Stimulated activated CD4-positive, alpha-beta T cell treated with anti-CD3 and anti-CD28 coated beads, Interleukin-15, amount 100 ng/mL, for 24 hours (primary cell): ENCODE measurements around the gene CPXM1.
"Not testable (repeated sequence)": the region's sequence is repeated elsewhere in the genome, so short reads cannot be mapped to it uniquely, and the experiment has no call there.

Experiments used
- DNase-seq: peaks from one replicate; pipeline ENCODE4 v3.0.0-alpha.2; 2020

Gene CPXM1

DNA sequence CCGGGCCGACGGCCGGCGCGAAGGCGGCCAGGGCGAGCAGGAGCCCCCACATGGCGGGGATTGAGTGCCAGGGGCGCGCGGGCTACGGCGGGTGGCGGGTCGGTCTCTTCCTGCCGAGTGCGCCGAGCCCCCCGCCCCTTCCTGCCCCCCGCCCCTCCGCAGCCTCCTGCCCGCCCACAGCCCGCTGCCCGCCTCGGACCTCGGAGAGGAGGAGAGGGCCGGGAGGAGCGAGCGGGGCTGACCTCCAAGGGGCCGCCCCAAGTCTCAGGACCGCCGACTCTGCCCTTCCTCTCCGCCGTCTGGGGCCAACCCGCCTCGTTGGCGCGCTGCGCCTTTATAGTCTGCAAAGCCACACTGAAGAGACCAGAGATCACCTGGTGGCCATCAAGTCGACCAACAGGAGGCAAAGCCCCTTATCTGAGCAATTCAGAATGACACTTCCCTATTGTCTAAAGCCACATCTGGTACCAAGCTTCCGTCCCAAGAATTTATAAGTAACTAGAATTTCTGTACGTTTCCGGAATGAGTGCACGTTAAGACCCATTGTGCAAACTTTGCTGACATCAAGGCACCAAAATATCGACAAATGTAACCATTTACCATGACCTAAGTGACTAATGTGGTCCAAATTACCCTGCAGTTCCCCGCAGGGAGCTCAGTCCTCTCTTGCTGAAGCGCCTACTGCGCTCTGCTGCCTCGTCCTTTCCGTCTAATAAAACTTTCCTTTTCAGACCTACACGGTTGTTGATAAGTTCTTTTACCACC, at the start of gene CPXM1:
TSS of gene CPXM1 (minus strand) at position 107 of the 765 bp plus-strand sequence. CDS start at position 52, 55 bp downstream.
- peak; percentile 41 for DNase-seq

DNA sequence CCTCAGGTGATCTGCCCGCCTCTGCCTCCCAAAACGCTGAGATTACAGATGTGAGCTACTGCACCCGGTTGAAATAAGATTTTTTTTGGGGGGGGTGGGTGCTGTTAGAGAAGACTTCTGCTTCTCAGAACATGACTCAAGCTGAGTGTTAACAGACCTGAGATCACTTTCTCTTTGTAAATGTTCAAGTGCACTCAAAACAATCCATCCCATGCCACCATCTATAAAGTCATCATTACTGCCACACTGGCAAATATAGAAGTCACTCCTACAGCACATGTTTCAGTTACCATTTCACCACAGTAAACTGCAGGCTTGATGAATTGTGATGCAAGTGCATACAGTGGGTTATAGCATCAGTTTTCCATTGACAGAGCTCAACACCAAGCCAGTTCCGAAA, 49.1 kb upstream of the CPXM1 start:
- no peak for DNase-seq

DNA sequence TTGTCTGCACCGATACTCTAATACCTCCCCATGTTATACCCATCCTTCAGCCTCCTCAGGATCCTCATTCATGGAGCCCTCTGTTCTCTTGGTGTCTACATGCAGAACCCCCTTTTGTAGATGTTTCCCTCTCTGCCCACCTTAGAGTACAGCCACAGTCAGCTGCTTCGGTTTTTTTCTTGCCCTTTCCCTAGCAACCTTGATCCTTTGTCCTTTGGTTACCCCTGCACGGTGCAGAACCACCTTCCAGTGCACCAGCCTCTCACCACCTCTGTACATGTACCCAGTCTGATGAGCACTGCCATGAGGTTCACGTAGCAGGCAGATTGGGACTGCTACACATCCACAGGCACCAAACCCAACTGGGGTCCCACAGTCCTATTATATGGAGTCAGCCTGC, 47.4 kb upstream of the CPXM1 start:
- DNase-seq, result no peak

DNA sequence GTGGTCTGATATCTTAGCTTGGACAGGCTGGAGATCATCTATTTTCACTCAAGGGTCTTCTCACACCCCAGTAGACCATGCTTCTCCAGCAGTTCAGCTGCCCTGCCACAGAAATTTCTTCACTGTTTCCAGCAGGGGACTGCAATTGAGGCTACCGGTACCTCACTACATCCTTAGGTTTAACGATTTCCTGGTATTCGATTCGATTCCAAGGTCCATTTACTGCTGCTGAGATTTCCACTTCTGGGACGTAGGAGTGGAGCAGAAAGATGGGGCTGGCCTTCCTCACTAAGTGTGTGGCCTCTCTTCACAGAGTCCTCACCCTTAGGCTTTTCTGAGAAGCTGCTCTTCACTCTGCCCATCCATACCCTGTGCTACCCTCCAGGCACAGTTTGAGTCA, 46.3 kb upstream of the CPXM1 start:
- no peak for DNase-seq

DNA sequence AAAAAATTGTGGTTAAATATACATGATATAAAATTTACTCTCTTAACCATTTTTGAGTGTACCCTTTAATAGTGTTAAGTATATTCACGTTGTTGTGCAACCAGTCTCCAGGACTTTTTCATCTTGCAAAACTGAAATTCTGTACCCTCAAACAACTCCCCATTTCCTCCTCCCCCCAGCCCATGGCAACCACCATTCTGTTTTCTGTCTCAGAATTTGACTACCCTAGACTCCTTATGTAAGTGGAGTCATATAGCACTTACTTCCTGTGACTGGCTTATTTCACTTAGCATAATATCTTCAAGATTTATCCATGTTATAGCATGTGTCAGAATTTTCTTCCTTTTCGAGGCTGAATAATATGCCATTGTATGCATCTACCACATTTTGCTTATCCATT, 45.2 kb upstream of the CPXM1 start:
- DNase-seq, result no peak

DNA sequence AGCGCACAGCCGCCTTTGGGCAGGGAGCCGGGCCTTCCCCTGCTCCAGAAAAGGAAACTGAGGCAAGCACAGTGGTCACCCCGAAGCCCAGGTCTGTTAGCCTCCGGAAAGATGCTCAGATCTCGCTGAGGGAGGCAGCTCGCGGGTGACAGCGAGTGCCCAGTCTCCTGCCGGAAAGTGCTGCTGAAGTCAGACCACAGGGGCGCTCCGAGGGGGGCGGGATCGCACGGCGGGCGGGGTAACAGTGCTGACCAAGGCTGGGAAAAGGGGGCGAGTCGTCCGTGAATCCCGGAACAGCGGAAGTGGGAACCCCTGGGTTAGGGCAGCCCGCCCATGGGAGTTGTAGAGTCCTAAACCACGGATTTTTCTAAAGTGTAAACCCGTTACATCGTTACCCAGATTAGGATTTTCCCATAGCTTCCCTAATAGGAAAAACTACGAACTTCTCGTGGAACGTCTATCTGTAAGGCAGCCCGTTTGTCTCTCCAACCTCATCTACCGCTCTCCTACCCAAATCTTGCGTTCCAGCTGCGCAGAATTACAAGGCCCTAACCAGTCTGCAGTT, 40.6 kb upstream of the CPXM1 start:
- DNase-seq, result peak; percentile 61

DNA sequence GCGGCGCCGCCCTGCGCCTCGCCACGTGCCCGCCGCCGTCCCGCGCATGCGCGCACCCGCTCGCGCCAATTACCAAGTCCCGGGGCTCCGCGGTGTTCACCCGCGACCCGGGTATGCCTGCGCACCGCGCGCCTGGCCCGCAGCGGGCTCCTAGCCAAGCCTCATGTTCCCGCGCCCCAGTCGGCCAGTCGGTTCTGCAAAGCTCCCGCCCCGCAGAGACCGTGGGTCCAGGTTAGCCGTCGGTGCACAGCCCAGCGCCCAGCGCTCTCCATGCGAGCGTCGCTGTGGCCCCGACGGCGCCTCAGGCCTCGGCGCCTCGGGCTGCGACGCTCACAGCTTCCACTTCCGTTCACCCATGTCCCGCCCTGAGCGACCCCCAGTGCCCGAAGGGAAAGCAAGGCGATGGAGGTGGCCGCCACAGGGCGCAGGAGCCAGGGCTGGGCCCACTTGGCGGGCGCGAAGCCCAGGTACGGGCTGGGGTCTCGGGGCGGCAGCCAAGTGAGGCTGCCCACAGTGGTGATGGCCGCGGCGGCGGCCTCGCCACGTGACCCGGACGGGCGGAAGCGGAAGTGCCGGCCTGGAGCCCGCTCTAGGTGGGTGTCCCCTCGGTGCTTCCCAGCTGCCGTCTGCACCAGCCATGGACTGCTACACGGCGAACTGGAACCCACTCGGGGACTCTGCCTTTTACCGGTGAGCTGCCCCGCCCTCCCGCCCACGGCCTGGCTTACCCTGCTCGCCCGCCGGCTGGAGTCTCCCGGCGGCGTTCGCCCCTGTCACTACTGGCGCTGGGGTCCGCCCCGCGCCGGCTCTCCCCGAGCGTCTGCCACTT, 39.9 kb upstream of the CPXM1 start, which contains the start of the genes PCED1A and VPS16:
TSS of gene PCED1A (minus strand) at position 518 of the 829 bp plus-strand sequence. CDS start 743 bp downstream, outside the sequence.
TSS of gene VPS16 (plus strand) at position 608 of the 829 bp plus-strand sequence. CDS start at position 638, 30 bp downstream.
- DNase-seq, result peak; percentile 93

DNA sequence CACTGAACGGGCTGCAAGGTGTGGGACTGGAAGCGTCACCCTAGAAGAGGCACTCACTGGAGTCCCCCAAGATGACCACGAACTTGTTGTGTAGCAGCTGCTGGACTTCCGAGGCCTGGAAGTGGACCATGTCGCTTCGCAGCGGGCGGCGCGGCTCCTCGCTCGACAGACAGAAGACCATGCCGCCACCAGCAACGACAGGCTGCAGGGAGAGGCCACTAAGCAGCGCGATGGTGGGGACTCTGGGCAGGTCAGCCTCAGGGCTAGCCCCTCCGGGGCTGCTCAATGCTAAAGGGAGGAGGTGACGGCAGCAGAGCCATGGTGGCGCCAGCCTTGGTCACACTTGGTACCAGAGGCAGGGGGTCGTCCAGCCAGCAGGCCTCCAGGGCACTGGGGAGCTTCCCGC, 39.3 kb upstream of the CPXM1 start:
- DNase-seq, result no peak

DNA sequence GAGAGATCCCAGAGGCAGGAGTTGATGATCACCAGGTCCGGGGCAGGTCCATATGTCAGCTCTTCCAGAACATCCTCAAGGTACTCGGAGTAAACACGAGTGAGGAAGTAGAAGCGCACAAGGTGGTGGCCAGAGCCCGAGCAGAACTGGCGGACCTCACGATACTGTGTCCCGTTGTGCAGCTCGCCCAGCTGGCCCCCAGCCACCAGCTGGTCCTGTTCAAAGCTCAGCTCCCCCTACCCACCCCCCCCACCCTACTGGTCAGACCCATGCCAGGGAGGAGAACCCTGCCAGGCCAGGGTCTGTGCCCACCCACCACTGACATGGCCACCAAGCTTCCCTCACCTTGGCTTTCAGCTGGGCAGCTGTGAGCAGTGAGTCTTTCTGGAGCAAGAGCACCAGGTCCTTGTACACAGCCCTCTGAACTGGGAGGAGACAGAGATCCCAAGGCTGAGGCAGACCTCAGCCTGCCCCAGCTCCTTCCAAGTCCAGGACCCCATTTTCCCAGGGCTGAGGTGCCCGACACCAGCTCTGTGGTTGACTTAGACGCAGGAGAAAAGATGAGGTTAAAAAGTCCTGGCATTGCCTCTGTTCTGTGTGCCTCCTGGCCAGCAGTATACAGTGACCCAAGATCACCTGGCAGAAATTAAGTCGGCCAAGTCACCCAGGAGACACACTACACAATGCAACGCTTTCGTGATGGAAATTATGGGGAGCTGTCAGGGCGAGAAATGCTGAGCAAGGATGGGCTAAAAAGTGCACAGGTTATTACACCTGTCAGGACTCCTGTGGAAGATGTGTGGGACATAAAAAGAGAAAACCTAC, 38.6 kb upstream of the CPXM1 start:
- no peak for DNase-seq

DNA sequence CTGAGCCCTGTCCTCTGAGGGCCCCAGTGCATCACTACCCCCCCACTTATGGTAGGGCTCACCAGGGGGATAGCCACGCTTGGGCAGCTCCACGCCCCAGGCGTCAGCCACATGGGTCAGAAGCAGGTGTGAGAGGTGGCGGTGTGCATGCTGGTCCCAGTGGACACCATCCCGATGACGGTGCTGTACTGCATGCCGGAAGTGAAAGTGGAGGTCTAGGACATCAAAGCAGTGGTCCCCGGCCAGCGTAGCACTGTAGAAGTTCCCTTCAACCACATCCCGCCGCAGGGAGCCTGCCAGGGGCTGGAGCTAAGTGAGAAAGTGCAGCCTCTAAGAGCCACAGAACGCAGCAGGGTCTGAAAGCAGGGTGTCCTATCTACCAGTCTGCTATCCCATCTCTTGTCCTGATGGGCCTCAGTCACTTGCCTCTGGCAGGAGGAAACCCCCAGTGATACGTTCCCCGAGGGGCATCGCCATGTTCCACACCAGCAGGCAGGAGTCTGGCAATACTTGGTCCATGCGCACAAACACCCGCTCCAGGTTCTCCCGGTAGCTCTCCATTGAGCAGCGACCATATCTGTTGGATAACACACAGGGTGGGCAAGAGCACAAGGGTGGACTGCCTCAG, 37.9 kb upstream of the CPXM1 start:
- no peak for DNase-seq

DNA sequence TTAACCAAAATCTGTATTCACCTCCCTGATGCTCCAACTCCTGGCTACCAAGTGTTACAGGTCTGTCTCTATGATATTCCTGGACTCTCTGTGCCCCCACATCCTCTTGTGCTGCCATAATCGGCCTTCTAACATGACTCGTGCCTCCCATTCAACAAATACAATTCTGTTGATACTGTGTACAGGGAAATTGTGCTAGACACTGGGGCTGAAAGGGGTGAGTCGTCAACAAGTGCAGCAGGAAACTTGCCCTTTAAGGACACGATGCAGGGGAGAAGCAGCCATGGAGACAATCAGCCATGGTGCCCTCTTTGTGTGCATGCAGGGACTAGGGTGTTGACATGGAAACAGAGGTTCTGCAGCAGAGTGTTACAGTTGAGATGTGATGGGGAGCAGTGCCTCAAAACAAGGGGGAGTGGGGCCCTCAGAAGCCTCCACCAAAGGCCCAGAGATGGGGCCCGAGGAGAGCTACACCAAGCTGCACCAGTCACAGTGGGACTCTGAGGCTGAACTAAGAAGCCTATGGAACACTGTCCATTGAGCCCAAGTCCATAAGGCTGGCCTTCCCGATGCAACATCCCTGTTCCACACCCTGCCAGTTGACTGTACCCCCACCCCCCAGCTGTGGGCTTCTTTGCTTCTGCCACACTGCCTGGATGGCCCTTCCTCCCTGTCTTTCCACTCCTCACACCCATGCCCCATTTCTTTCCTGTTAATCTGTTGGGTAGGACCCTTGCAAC, 37.0 kb upstream of the CPXM1 start:
- no peak for DNase-seq

DNA sequence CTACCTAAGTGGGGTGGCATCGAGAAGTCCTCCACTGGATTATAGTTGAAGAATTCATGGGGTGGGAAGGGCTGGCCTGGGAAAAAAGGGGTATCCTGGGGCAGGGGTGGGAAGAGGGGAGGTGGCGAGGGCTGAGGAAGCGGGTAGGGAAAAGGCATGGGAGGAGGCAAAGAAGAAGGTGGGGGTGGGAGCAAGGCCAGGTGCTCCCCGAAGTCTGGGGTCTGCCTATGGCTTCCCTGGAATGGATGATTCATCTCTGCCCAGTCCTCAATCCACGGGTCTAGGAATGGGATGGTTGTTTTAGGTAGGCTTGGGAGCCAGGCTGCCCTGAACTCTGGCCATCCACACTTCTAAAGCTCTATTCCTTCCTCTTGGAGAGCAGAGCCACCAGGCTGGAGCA, 35.6 kb upstream of the CPXM1 start:
- no peak for DNase-seq

DNA sequence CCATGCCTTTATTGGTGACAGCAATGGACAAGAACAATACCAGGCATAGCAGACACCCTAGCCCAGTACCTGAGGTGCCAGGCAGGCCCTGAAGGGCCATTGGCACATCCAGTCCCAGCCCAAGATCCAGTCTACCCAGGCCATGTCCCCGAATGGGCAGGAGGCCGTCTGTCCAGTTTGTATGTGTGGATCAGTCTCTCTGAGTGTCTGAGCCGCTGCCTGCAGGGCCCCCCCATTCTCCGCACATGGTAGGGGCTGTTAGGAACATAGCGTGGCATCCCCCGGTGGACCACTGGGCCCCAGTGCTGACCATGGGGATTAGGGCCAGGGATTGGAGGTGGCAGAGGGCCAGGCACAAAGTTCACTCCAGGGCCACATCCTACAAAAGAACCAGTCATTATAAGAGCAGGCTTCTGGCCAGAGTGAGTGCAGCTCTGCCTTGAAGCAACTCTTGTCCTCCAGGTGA, 34.9 kb upstream of the CPXM1 start:
- no peak for DNase-seq

DNA sequence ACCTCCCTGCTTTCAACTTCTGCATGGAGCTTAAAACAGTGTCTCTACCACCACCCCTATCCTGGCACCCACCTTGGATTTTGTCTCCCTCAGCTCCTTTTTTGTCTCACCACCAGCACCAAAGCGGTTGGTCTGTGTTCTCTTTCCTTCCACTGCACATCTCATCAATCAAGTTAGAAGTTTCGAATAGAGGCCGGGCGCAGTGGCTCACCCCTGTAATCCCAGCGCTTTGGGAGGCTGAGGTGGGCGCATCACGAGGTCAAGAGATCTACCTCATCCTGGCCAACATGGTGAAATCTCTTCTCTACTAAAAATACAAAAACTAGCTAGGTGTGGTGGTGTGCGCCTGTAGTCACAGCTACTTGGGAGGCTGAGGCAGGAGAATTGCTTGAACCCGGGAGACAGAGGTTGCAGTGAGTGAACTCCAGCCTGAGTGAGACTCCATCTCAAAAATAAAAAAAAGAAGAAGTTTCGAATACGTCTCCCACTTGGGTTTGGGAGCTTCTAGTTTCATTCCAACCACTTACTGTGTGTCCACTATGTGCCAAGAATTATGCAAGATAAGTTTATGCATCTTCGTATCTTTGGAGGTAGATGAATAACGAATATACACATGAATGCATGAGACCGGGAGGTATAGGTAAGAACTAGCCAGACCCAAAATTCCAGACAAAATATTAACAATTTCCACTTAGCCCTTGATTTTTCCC, 34.1 kb upstream of the CPXM1 start:
- DNase-seq, result no peak

DNA sequence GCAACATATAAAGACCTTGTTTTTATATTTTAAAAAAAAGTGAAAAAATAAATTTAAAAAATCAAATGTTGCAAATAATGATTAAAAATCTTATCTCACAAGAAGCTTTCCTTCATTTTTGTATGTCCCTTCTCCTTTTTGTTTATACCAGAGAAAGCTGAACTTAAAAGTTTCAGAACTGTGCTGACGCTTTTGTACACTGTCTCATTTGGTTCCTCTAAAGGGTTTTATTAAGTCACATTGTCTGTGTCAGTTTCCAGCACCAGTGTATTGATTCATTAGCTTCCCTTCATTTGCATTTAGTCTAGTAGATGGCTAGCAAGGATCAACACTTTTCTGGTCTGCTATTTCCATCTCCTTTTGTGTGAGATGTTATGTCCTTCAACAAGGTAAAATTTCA, 33.3 kb upstream of the CPXM1 start:
- DNase-seq, result no peak

DNA sequence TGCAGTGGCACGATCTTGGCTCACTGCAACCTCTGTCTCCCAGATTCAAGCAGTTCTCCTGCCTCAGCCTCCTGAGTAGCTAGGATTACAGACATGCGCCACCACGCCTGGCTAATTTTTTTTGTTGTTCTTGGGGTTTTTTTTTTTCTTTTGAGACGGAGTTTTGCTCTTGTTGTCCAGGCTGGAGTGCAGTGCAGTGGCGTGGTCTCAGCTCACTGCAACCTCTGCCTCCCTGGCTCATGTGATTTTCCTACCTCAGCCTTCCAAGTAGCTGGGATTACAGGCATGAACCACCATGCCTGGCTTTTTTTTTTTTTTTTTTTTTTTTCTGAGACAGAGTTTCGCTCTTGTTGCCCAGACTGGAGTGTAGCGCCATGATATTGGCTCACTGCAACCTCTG, 30.8 kb upstream of the CPXM1 start:
- DNase-seq, result not testable (repeated sequence)

DNA sequence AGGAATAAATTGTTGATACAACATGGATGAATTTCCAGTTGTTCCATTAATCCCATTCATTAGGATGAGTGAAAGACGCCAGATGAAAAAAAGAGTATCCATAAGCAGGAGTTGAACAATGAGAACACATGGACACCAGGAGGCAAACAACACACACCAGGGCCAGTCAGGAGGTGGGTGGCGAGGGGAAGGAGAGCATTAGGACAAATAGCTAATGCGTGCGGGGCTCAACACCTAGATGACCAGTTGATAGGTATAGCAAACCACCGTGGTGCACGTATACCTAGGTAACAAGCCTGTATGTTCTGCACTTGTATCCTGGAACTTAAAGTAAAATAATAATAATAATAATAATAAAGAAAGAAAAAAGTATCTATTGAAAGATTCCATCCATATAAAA, 28.9 kb upstream of the CPXM1 start:
- no peak for DNase-seq

DNA sequence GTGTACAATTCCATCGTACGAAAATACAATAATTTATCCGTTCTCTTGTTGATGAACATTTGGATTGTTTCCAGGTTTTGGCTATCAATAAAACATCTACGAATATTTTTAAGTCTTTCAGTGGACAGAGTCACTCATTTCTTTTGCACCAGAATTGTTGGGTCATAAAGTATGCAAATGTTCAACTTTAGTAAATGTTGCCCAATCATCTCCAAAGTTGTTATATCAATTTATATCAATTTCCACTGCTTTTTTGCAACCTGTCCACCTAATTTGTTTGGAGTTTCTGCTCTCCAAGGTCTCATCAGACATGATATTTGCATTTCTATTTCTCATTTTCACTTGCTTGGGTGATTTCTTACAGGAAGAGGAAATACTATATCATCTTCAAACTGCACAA, 26.2 kb upstream of the CPXM1 start:
- no peak for DNase-seq

DNA sequence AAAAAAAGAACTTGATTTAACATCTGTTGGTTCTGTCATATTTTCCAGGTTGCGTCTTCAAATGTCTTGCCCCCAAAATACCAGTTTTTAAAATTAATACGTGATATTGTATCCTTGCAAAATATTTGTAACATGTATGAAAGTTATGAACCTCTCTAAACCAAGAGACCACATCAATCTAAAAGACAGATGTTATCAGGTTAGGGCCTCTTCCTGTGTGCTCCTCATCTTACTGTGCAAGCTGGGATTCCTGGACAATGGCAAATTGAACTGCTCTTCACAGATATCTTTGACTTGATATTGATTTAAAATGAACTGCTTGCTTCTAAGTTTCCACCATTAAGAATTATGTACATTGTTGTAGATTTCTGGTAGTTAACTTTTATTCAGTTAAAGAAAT, 25.3 kb upstream of the CPXM1 start:
- no peak for DNase-seq

DNA sequence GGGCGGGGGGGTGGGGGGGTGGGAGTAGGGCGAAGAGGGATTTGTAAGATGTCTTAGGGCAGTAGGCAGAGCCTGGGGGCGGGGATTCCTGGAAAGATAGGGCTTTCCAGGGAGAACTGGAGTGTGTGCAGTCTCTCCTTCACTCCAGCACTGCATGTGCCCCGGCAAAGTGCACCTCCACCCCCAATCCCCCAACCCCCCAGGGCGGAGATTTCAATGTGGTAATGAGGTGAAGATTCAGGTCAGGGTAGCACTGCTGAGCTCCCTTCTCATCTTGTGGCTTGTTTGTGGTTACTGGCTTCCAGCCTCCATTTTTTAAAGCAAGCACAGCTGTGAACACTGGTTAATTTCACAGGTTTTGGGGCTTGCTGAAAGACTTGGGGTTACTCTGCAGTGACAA, 21.6 kb upstream of the CPXM1 start:
- peak; percentile 26 for DNase-seq
